ENCODE measurements around the gene CEMP1.

CEMP1 gene

DNA sequence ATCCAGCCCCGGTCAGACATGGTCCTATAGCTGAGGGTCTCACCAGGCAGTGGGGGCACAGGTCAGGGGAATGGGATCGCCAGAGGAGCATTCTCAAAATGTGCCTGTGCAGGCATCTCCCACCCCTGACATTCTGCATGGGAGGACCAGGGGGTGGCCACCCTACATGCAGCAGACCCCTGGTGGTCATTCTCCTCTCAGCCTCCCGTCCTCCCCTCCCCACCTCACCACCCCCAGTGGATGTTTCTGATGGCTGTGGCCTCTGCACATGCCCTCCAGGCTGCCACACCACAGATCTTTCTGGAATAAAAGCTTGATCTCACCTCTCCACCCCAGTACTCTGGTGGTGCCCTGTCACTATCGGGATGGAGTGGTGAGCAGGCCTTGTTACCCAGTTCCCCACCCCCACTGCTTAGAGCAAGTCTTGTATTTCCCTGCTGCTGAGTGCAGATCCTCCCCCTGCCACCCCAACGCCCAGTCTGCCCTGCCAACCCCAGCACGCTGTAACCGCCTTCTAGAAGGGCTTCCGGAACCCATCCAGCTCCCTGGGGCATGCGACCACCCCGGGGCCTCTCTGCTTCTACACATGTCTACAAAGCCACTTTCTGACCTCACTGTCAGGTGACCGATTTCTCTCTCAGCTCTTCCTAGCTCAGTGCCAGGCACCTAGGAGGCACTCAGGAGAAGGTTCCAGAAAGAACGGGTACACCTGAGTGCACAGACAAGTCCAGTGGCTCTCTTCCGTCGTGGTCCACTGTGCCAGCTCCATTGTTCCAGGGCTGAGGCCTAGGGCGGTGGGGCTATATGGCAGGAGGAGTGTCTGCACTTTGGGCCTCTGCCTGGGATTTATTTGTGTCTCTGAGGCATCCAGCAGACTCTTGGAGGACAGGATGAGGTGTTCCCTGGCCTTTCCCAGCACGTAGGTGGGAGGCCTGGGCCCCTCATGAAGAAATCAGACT lies 47.0 kb downstream of the CEMP1 start:
- DNase-seq: no peak

DNA sequence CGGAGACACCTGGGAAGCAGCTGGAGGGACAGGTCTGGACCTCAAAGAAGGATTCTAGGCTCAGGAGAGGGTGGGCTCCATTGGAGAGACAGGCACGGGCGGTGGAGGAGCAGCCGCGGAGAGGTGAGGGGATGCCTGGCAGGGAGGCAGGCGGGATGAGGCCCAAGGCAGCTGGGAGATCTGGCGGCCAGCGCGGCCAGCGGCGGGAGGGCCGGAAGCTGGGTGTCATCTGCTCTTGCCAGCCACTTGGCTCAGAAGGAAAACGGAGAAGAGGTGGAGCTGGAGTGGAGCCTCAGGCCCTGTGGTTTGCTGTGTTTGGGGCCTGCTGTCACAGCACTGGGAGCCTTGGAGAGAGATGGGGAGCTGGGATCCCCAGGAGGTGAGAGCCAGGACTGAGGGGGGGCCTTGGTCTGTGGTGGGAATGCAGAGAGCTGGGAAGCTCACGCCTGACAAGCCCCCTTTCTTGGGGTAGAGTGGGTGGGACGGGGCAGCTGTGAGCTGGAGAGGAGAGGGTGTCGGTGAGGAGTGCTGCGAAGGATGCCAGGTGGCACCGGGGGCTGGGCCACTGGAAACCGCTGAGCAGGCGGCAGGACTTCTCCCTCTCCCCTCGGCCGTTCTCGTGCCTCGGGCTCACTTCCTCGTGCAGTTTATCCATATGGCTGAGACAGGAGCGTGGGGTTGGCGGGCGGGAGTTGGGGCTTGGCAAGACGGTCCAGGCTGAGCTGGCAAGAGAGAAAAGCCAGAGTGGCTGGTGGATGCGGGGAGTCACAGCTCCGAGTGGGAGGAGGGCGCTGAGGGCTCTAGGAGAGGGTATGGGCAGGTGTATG lies 48.3 kb downstream of the CEMP1 start:
- DNase-seq: no peak

DNA sequence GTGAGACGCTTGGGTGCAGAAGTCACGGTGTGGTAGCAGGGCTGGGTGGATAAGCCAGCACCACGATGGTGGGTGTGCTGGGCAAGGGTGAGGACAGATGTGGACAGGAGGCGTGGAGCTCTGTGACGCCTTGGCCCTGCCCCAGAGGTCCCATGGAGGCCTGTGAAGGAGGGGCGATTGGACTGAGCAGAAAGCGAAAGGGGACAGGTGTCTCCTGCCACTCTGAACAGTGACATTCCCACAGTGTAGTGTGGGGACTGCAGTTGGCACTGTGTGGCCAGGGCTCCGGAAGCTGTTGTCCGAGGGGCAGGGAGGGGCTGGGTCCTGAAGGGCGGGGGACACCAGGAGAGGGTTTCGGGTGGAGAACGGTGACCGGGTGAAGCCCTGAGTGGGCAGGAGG lies 49.0 kb downstream of the CEMP1 start:
- no peak for DNase-seq

DNA sequence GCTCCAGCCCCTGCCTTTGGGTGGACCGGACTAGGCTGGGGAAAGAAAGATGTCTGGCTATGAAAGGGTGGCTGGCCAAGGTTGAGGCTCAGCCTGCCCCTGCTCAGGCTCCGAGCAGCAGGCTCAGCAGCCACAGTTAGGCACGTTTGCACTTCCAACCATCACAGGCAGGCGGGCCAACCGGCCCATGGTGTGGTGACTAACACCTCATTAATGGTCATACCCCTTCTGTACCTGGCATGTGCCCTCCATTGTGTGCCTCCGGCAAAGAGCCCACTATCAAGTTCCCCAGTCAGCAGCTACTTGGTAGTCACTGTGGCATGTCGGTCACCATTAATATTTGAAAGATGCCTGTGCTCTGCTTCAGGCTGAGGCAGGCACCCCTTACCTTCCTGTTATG lies 49.5 kb downstream of the CEMP1 start:
- no peak for DNase-seq

DNA sequence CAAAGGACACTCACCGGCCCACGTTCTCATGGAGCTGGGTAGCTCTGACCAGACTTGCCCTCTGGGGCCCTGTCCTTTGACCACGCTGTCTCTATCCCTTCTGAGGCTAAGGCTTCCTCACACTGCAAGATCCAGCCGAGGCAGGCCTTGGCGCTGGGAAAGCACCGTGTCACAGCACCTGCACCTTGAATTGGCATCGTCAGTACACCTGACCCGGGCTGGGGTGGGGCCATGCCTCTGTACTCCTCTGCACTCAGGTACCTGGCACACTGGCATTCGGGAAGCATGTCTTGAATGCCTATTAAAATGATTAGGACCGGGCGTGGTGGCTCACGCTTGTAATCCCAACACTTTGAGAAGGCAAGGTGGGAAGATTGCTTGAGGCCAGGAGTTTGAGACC lies 50.3 kb downstream of the CEMP1 start:
- no peak for DNase-seq

Measured in activated T-cell treated with anti-CD3 and anti-CD28 coated beads, Interleukin-2, amount 50 U/mL, for 48 hours (primary cell).